ENCODE measurements around the gene LOXL4.

DNA sequence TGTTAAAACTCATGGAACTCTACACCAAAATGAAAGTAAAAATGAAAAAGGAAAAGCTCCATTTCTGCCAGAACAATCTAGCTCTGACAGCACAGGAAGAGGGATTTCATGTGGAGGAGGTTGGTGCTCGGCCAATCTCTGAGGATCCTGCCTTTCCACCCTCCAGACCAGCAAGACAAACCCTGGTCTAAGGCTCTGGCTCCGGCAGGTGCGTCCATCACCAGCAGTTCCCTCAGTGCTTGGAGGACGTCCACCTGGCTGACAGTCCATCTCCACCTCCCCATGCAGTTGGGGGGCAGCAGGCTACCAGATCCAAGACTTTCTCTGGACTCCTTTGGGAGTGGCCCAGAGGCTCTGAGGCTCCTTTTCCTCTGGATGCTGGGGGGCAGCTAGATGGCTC, 25.0 kb upstream of the LOXL4 start:
- TF ChIP-seq, protein P1, sequence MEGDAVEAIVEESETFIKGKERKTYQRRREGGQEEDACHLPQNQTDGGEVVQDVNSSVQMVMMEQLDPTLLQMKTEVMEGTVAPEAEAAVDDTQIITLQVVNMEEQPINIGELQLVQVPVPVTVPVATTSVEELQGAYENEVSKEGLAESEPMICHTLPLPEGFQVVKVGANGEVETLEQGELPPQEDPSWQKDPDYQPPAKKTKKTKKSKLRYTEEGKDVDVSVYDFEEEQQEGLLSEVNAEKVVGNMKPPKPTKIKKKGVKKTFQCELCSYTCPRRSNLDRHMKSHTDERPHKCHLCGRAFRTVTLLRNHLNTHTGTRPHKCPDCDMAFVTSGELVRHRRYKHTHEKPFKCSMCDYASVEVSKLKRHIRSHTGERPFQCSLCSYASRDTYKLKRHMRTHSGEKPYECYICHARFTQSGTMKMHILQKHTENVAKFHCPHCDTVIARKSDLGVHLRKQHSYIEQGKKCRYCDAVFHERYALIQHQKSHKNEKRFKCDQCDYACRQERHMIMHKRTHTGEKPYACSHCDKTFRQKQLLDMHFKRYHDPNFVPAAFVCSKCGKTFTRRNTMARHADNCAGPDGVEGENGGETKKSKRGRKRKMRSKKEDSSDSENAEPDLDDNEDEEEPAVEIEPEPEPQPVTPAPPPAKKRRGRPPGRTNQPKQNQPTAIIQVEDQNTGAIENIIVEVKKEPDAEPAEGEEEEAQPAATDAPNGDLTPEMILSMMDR (IDR thresholded peaks at IDR 0.05): no peak
- TF ChIP-seq POLR2A (IDR thresholded peaks at IDR 0.05): no peak
